IgD-negative memory B cell (primary cell): ENCODE results near the gene PIK3R5. TPM values are rescaled to one million over a fixed set of nuclear protein-coding genes. Genes with fewer than 3 reads are reported as not detected.

Experiments
- H3K27ac Mint-ChIP-seq, 3 donors: one replicate each; pipeline ENCODE4 v1.8.0; 2020 to 2022; ENCODE audit warnings: mild to moderate bottlenecking in 3 of 3, mixed read lengths in 3 of 3, moderate library complexity in 1 of 3
- H3K27me3 Mint-ChIP-seq: one replicate; pipeline ENCODE4 v1.8.0; 2021; ENCODE audit warnings: mixed read lengths
- H3K36me3 Mint-ChIP-seq: one replicate; pipeline ENCODE4 v1.8.0; 2020; ENCODE audit warnings: mild to moderate bottlenecking, mixed read lengths
- H3K4me1 Mint-ChIP-seq, 3 donors: one replicate each; pipeline ENCODE4 v1.8.0; 2020 to 2022; ENCODE audit warnings: mixed read lengths in 3 of 3, mild to moderate bottlenecking in 1 of 3
- H3K4me3 Mint-ChIP-seq, 4 donors: one replicate each; pipeline ENCODE4 v1.8.0; 2020 to 2022; ENCODE audit warnings: mild to moderate bottlenecking in 4 of 4, mixed read lengths in 4 of 4, moderate library complexity in 3 of 4
- H3K9me3 Mint-ChIP-seq, 3 donors: one replicate each; pipeline ENCODE4 v1.8.0; 2020 to 2021; ENCODE audit warnings: mixed read lengths in 3 of 3, mild to moderate bottlenecking in 1 of 3
- polyA plus RNA-seq: library from polyadenylated mRNA; unstranded; fragments of 300-500 nt; fragmentation: Illumina TruSeq; gene quantifications from one replicate; pipeline ENCODE4 v1.2.3, GENCODE V29; 2021

The PIK3R5 gene
- polyA plus RNA-seq, 1 donor from 2014 or later: 30.7 TPM

- H3K4me3 Mint-ChIP-seq: peak overlapping the region; percentile 30 to 92 (median 58)
- no peaks in the 10 kb centered on the region for H3K27me3 Mint-ChIP-seq
- peak overlapping the region in 2 of 3 donors; percentile 10 to 97 for H3K27ac Mint-ChIP-seq
- H3K9me3 Mint-ChIP-seq: peaks cover 0 to 6% (median 5%) of the 10 kb centered on the region in 3 donors
- H3K4me1 Mint-ChIP-seq: peaks cover 32 to 35% (median 35%) of the 10 kb centered on the region in 3 donors
- peaks cover 4% of the 10 kb centered on the region for H3K36me3 Mint-ChIP-seq
Observed at GRCh38 chr17:8913091-8913490, 52.4 kb downstream of the PIK3R5 start.

GRCh38 chr17:8912084-8912981 is 53.2 kb downstream of the PIK3R5 start:
- Mint-ChIP-seq H3K36me3 (no peaks in the 10 kb centered on the region), H3K9me3 (peaks cover 0 to 2% (median 0%) of the 10 kb centered on the region in 3 donors), H3K4me3 (peak overlapping the region in 3 of 4 donors; percentile 39 to 92 (median 77)), H3K27me3 (no peaks in the 10 kb centered on the region), H3K27ac (peak overlapping the region; percentile 61 to 97 (median 72)), H3K4me1 (peaks cover 32 to 38% (median 35%) of the 10 kb centered on the region in 3 donors)

- Mint-ChIP-seq H3K27ac (no peak overlapping the region), H3K4me1 (peaks cover 23 to 33% (median 25%) of the 10 kb centered on the region in 3 donors), H3K27me3 (no peaks in the 10 kb centered on the region), H3K9me3 (no peaks in the 10 kb centered on the region), H3K36me3 (peaks cover 2% of the 10 kb centered on the region), H3K4me3 (no peak overlapping the region)
Observed at GRCh38 chr17:8910969-8911604, 54.4 kb downstream of the PIK3R5 start.

DNA sequence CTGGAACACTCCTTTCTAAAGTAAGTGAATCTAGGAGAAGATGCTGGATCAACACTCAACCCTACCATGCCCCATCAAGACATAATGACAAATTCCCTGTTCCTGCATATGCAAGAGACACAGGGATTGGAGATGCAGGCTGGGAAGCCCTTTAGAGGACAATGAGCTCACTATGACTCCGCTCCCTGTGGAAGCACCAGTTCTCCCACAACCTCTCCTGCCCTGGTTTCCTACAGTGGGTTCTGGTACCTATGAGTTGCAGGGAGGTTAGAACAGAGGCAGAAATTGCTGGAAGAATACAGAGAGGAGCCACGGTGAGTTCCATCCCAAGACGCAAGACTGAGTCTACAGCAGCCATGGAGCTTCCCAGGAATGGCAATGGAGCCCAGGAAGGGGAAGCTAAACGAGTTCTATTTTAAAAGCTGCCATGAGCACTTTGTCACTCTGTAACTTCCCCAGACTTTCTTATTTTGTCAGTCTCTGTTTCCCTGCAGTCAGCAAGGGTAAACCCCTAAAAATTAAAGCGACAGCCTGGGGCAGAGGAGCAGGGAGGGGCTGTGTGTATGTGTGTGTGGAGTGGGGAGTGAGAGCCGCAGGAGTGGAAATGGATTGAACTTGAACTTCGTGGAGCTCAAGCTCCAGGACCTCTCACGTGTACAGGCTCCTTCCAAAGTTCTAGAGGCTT is 55.8 kb downstream of the PIK3R5 start:
- Mint-ChIP-seq H3K4me3 (peak overlapping the region in 1 of 4 donors; percentile 83), H3K27me3 (no peaks in the 10 kb centered on the region), H3K27ac (peak overlapping the region in 2 of 3 donors; percentile 16 to 84), H3K4me1 (peaks cover 19 to 27% (median 22%) of the 10 kb centered on the region in 3 donors), H3K36me3 (peaks cover 4% of the 10 kb centered on the region), H3K9me3 (no peaks in the 10 kb centered on the region)

DNA sequence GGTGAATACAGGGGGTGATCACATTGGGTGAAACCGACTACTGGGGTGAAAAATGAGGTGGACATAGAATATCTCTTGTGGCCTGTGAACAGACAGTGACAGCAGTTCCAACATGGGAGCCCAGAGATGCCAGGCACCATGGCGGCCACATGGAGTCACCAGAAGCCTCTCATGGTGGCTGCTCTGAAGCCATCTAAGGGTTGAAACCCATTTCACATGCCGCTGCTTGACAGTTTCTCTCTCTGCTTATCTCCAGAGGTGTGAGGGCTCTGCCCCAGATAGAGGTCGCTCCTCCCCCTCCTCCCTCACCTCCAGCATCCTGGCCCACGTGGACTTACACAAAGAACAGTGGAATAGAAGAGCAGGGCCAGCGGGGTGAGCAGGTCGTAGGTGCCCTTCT is 60.2 kb downstream of the PIK3R5 start:
- H3K4me3 Mint-ChIP-seq: no peak overlapping the region
- H3K4me1 Mint-ChIP-seq: peaks cover 25 to 37% (median 32%) of the 10 kb centered on the region in 3 donors
- H3K36me3 Mint-ChIP-seq: peaks cover 10% of the 10 kb centered on the region
- H3K9me3 Mint-ChIP-seq: no peaks in the 10 kb centered on the region
- peak overlapping the region; percentile 12 to 93 (median 74) for H3K27ac Mint-ChIP-seq
- no peaks in the 10 kb centered on the region for H3K27me3 Mint-ChIP-seq

- no peaks in the 10 kb centered on the region for H3K9me3 Mint-ChIP-seq
- H3K27me3 Mint-ChIP-seq: no peaks in the 10 kb centered on the region
- peaks cover 29 to 42% (median 39%) of the 10 kb centered on the region in 3 donors for H3K4me1 Mint-ChIP-seq
Observed at GRCh38 chr17:8904686-8905085, 60.8 kb downstream of the PIK3R5 start.

DNA sequence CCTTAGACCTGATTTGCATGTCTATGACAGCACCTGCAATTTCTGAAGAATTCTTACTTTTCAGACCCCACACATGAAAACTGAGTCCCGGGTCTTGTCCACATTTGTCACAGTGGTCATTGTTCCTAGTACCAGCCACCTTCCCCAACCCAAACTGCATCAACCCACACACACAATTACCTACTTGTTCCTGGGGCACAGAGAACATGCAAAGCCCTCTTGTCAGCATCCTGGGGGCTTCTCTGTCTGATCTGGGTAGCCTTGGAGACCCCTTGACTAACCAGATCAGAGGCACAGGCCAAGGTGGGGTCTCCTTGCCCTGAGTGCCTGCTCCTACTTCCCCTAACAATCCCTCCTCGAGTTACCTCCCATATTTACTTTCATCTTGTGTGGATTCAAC is 61.3 kb downstream of the PIK3R5 start:
- Mint-ChIP-seq H3K4me3 (peak overlapping the region in 2 of 4 donors; percentile 13 to 56), H3K27ac (peak overlapping the region in 1 of 3 donors; percentile 9), H3K4me1 (peaks cover 32 to 44% (median 40%) of the 10 kb centered on the region in 3 donors), H3K9me3 (no peaks in the 10 kb centered on the region), H3K27me3 (no peaks in the 10 kb centered on the region), H3K36me3 (peaks cover 12% of the 10 kb centered on the region)

More at GRCh38 chr17:8904686-8905085, 60.8 kb downstream of the PIK3R5 start:
- Mint-ChIP-seq H3K27ac (peak overlapping the region in 1 of 3 donors; percentile 12), H3K4me3 (peak overlapping the region in 1 of 4 donors; percentile 13), H3K36me3 (peaks cover 10% of the 10 kb centered on the region)

GRCh38 chr17:8900626-8901585 is 64.6 kb downstream of the PIK3R5 start:
- Mint-ChIP-seq H3K9me3 (no peaks in the 10 kb centered on the region), H3K27me3 (no peaks in the 10 kb centered on the region), H3K4me1 (peaks cover 44 to 56% (median 54%) of the 10 kb centered on the region in 3 donors), H3K4me3 (peak overlapping the region in 3 of 4 donors; percentile 70 to 85 (median 79)), H3K36me3 (peaks cover 11% of the 10 kb centered on the region), H3K27ac (peak overlapping the region; percentile 90 to 99 (median 99))

GRCh38 chr17:8900207-8900606 is 65.3 kb downstream of the PIK3R5 start:
- H3K9me3 Mint-ChIP-seq: no peaks in the 10 kb centered on the region
- peaks cover 44 to 59% (median 59%) of the 10 kb centered on the region in 3 donors for H3K4me1 Mint-ChIP-seq
- H3K27me3 Mint-ChIP-seq: no peaks in the 10 kb centered on the region
- peak overlapping the region in 3 of 4 donors; percentile 70 to 85 (median 79) for H3K4me3 Mint-ChIP-seq
- peaks cover 13% of the 10 kb centered on the region for H3K36me3 Mint-ChIP-seq
- H3K27ac Mint-ChIP-seq: peak overlapping the region; percentile 90 to 99 (median 99)

DNA sequence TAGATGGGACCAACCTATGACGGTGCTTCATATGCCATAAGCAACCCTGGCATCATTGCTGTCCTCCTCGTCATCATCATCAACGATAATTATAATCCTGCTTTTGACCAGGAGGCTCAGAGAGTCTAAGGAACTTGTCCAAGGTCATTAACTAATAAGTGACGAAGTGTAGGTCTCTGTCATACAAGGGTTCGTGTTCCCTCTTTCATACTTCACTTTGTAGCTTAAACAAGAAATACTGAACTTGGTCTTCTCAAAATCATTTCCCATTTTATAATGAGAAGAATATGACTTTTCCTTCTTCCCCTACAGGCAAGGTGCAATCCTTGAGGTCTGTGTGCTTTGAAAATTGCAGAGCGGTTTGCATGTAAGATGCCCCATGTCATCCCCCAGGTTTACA is 66.9 kb downstream of the PIK3R5 start:
- Mint-ChIP-seq H3K36me3 (peaks cover 14% of the 10 kb centered on the region), H3K27me3 (no peaks in the 10 kb centered on the region), H3K27ac (peak overlapping the region; percentile 83 to 99 (median 99)), H3K4me3 (peak overlapping the region; percentile 47 to 90 (median 54)), H3K4me1 (peaks cover 41 to 53% (median 47%) of the 10 kb centered on the region in 3 donors), H3K9me3 (no peaks in the 10 kb centered on the region)

- Mint-ChIP-seq H3K36me3 (peaks cover 14% of the 10 kb centered on the region), H3K4me3 (peak overlapping the region; percentile 11 to 92 (median 36)), H3K9me3 (no peaks in the 10 kb centered on the region), H3K4me1 (peaks cover 40 to 52% (median 47%) of the 10 kb centered on the region in 3 donors), H3K27me3 (no peaks in the 10 kb centered on the region), H3K27ac (peak overlapping the region; percentile 11 to 99 (median 83))
Observed at GRCh38 chr17:8898126-8898525, 67.4 kb downstream of the PIK3R5 start.

- Mint-ChIP-seq H3K27me3 (no peaks in the 10 kb centered on the region), H3K36me3 (peaks cover 13% of the 10 kb centered on the region), H3K4me3 (peak overlapping the region in 1 of 4 donors; percentile 28), H3K9me3 (no peaks in the 10 kb centered on the region), H3K4me1 (peaks cover 46 to 61% (median 52%) of the 10 kb centered on the region in 3 donors), H3K27ac (peak overlapping the region in 2 of 3 donors; percentile 36 to 82)
Observed at GRCh38 chr17:8896641-8897635, 68.6 kb downstream of the PIK3R5 start.

DNA sequence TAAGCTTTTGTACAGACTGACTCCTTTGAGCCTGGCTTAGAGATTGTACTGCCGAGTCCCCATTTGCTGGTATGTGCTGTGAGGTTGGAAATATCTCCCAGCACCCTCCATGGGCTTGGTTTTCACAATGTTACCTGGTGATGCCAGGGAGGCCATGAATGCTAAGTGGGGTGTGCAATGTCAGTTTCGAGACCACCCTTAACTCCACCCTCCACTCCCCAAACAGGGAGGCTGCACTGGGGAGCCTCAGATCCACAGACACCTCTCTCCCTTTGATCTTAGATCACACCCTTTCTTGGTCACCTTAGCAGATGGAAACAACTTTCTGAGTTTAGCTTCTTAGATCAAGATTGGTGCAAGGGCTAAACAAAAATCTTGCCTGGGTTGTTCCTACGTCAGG is 69.4 kb downstream of the PIK3R5 start:
- no peak overlapping the region for H3K4me3 Mint-ChIP-seq
- H3K9me3 Mint-ChIP-seq: no peaks in the 10 kb centered on the region
- peaks cover 40 to 54% (median 45%) of the 10 kb centered on the region in 3 donors for H3K4me1 Mint-ChIP-seq
- H3K27me3 Mint-ChIP-seq: no peaks in the 10 kb centered on the region
- H3K27ac Mint-ChIP-seq: no peak overlapping the region
- H3K36me3 Mint-ChIP-seq: peaks cover 13% of the 10 kb centered on the region
